SU-DHL-6 (cell line): ENCODE results near the gene TWF1.

Source experiments
- H2AFZ ChIP-seq: fragments of 200-600 bp; sonication (generic); 2 replicates; pipeline ENCODE4 v1.6.1; 2014; ENCODE audit warnings: low read depth, mild to moderate bottlenecking, moderate library complexity, mixed read lengths, antibody characterized with exemption, low read length; ENCODE audit not compliant: severe bottlenecking
- H3F3A ChIP-seq: fragments of 200-600 bp; shearing (Covaris generic); 2 replicates; pipeline ENCODE4 v1.6.0; 2016; ENCODE audit warnings: antibody characterized with exemption, mild to moderate bottlenecking; ENCODE audit not compliant: insufficient read depth
- H3K27ac ChIP-seq: fragments of 200-600 bp; sonication (generic); 2 replicates; pipeline ENCODE4 v1.5.1; 2016; ENCODE audit warnings: low read depth, mild to moderate bottlenecking, low read length, moderate library complexity, mixed read lengths
- H3K27me3 ChIP-seq: fragments of 200-600 bp; sonication (generic), shearing (Covaris generic); 2 replicates; pipeline ENCODE4 v1.6.0; 2014; ENCODE audit warnings: mild to moderate bottlenecking, low read length
- H3K36me3 ChIP-seq: fragments of 200-600 bp; sonication (generic); 2 replicates; pipeline ENCODE4 v1.6.1; 2014; ENCODE audit warnings: mild to moderate bottlenecking, low read length, mixed read lengths
- H3K4me2 ChIP-seq: fragments of 300-600, 200-600 bp; shearing (Covaris generic), sonication (generic); 2 replicates; pipeline ENCODE4 v1.6.0; 2014; ENCODE audit warnings: low read length, low read depth, mild to moderate bottlenecking; ENCODE audit not compliant: poor library complexity, severe bottlenecking
- H3K4me3 ChIP-seq: fragments of 200-600 bp; sonication (generic); 2 replicates; pipeline ENCODE4 v1.5.1; 2014; ENCODE audit warnings: antibody characterized with exemption, low read length, mild to moderate bottlenecking, mixed read lengths; ENCODE audit not compliant: insufficient read depth, poor library complexity, severe bottlenecking
- H3K79me2 ChIP-seq: fragments of 200-600 bp; sonication (generic); 2 replicates; pipeline ENCODE4 v1.6.1; 2014; ENCODE audit warnings: mild to moderate bottlenecking, low read length, moderate library complexity; ENCODE audit not compliant: insufficient read depth
- H3K9ac ChIP-seq: fragments of 200-600 bp; sonication (generic); 2 replicates; pipeline ENCODE4 v1.7.0; 2014; ENCODE audit warnings: mild to moderate bottlenecking, low read length
- H3K9me2 ChIP-seq: fragments of 200-600 bp; sonication (generic); replicated peaks from 2 replicates; pipeline ENCODE4 v1.6.1; 2014; ENCODE audit warnings: low read length; ENCODE audit not compliant: insufficient read depth
- H3K9me3 ChIP-seq: fragments of 200-600 bp; sonication (generic); 2 replicates; pipeline ENCODE4 v1.6.1; 2014; ENCODE audit warnings: low read length, mixed read lengths; ENCODE audit not compliant: insufficient read depth
- H4K20me1 ChIP-seq: fragments of 200-600 bp; sonication (generic); 2 replicates; pipeline ENCODE4 v1.6.1; 2014; ENCODE audit warnings: low read depth, mild to moderate bottlenecking, antibody characterized with exemption, low read length, moderate library complexity, mixed read lengths
- EZH2phosphoT487 ChIP-seq: fragments of 200-600 bp; sonication (generic), shearing (Covaris generic); conservative IDR thresholded peaks from 2 replicates; pipeline ENCODE4 v1.6.1; 2018; ENCODE audit warnings: mild to moderate bottlenecking, antibody characterized with exemption, low read length, moderate library complexity, mixed read lengths
- TF ChIP-seq, protein P1 (sequence below): fragments of 200-600 bp; sonication (generic); IDR thresholded peaks from one replicate; pipeline ENCODE4 v1.5.1; 2017; ENCODE audit warnings: antibody characterized with exemption, mild to moderate bottlenecking, low read length, moderate library complexity; ENCODE audit not compliant: insufficient read depth, poor library complexity, severe bottlenecking

The TWF1 gene

DNA sequence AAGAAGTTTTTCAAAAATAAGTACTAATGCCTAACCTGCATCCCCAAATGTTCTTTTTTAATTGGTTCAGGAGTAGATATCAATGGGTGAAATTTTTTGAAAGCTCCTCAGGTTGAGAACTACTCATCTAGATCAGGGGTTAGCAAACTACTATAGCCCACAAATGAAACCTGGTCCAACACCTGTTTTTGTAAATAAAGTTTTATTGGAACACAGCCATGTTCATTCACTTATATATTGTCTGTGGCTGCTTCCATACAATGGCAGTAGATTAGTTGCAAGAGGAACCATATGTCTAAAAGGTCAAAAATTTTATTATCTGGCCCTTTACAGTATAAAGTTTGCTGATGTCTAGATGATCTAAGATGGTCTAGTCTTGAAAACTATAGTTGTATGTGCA lies 61.3 kb downstream of the TWF1 start:
- H3K9ac ChIP-seq, result no peak overlapping the region
- H3K4me2 ChIP-seq, result no peak overlapping the region
- H3K4me3 ChIP-seq, result no peak overlapping the region
- no peaks in the 10 kb centered on the region for H3K9me3 ChIP-seq
- H3K9me2 ChIP-seq, result no peaks in the 10 kb centered on the region
- H3K79me2 ChIP-seq, result peaks cover 9% of the 10 kb centered on the region; the same call in 1 of the 2 replicates
- H3K27ac ChIP-seq, result no peak overlapping the region
- H3K36me3 ChIP-seq, result peaks cover 24% of the 10 kb centered on the region
- no peak for TF ChIP-seq EZH2phosphoT487
- TF ChIP-seq, protein P1, sequence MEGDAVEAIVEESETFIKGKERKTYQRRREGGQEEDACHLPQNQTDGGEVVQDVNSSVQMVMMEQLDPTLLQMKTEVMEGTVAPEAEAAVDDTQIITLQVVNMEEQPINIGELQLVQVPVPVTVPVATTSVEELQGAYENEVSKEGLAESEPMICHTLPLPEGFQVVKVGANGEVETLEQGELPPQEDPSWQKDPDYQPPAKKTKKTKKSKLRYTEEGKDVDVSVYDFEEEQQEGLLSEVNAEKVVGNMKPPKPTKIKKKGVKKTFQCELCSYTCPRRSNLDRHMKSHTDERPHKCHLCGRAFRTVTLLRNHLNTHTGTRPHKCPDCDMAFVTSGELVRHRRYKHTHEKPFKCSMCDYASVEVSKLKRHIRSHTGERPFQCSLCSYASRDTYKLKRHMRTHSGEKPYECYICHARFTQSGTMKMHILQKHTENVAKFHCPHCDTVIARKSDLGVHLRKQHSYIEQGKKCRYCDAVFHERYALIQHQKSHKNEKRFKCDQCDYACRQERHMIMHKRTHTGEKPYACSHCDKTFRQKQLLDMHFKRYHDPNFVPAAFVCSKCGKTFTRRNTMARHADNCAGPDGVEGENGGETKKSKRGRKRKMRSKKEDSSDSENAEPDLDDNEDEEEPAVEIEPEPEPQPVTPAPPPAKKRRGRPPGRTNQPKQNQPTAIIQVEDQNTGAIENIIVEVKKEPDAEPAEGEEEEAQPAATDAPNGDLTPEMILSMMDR, result no peak
- H3K27me3 ChIP-seq, result no peaks in the 10 kb centered on the region
- no peak overlapping the region for H2AFZ ChIP-seq
- H4K20me1 ChIP-seq, result no peaks in the 10 kb centered on the region
- no peaks in the 10 kb centered on the region for H3F3A ChIP-seq
